CD4-positive, alpha-beta T cell (primary cell): ENCODE measurements around the gene C4orf54. TPM values are rescaled to one million over a fixed set of nuclear protein-coding genes. Genes with fewer than 3 reads are reported as not detected.

ENCODE experiments used
- ATAC-seq: fragments of 200-7000 bp; cut with Tn5 transposase; one replicate; pipeline ENCODE4 v1.10.0; 2022; ENCODE audit warnings: mild to moderate bottlenecking; ENCODE audit not compliant: poor library complexity
- CTCF ChIA-PET: fragments of 350-600 bp; sonication (Branson Sonifier 250); formaldehyde crosslinking; loops from one replicate; lab custom pipeline; 2021; ENCODE audit warnings: antibody characterized with exemption, inconsistent platforms; lab: Charles Lee
- POLR2A ChIA-PET: fragments of 350-600 bp; sonication (Branson Sonifier 250); formaldehyde crosslinking; loops from one replicate; lab custom pipeline; 2021; ENCODE audit warnings: antibody characterized with exemption, inconsistent platforms; lab: Charles Lee
- DNase-seq, 14 experiments: peaks; one replicate each; pipeline ENCODE4 v3.0.0-alpha.2; 2013 to 2020; ENCODE audit warnings: mixed read lengths in 2 of 14
- H3K27ac ChIP-seq, 2 donors: one replicate each; pipeline versions ENCODE4 v1.5.1 to v1.7.0; 2013; ENCODE audit warnings: low read length in 2 of 2, low read depth in 1 of 2, mild to moderate bottlenecking in 1 of 2
- H3K27me3 ChIP-seq, 2 experiments: 1 replicate in 1 of 2; 2 replicates in 1 of 2; pipeline versions ENCODE4 v1.6.1 to v1.7.0; 2013; ENCODE audit warnings: low read length in 2 of 2, control low read depth in 1 of 2, mild to moderate bottlenecking in 1 of 2, moderate library complexity in 1 of 2; ENCODE audit not compliant: insufficient read depth in 2 of 2, control insufficient read depth in 1 of 2
- H3K36me3 ChIP-seq: one replicate; pipeline ENCODE4 v1.6.1; 2013; ENCODE audit warnings: low read length, control low read depth; ENCODE audit not compliant: insufficient read depth
- H3K4me1 ChIP-seq: one replicate; pipeline ENCODE4 v1.6.1; 2013; ENCODE audit warnings: low read length, control low read depth; ENCODE audit not compliant: insufficient read depth
- H3K4me3 ChIP-seq: one replicate; pipeline ENCODE4 v1.5.1; 2013; ENCODE audit warnings: mild to moderate bottlenecking, low read length, moderate library complexity
- H3K9me3 ChIP-seq, 2 experiments: 1 replicate in 1 of 2; 2 replicates in 1 of 2; pipeline versions ENCODE4 v1.6.1 to v1.7.0; 2013; ENCODE audit warnings: low read length in 2 of 2, mild to moderate bottlenecking in 2 of 2, control low read depth in 1 of 2, moderate library complexity in 1 of 2; ENCODE audit not compliant: control insufficient read depth in 1 of 2, insufficient read depth in 1 of 2
- H3K27ac Mint-ChIP-seq: one replicate; pipeline ENCODE4 v1.8.0; 2020; ENCODE audit warnings: mixed read lengths
- H3K27me3 Mint-ChIP-seq: one replicate; pipeline ENCODE4 v1.8.0; 2021; ENCODE audit warnings: mixed read lengths
- H3K36me3 Mint-ChIP-seq: one replicate; pipeline ENCODE4 v1.8.0; 2021; ENCODE audit warnings: low read depth, mixed read lengths
- H3K4me1 Mint-ChIP-seq: one replicate; pipeline ENCODE4 v1.8.0; 2021; ENCODE audit warnings: low read depth, mixed read lengths
- H3K4me3 Mint-ChIP-seq: one replicate; pipeline ENCODE4 v1.8.0; 2020; ENCODE audit warnings: mild to moderate bottlenecking, mixed read lengths
- H3K9me3 Mint-ChIP-seq: one replicate; pipeline ENCODE4 v1.8.0; 2020; ENCODE audit warnings: mixed read lengths
- CTCF ChIP-seq: fragments of 200-600 bp; IDR thresholded peaks from one replicate; pipeline ENCODE4 v1.8.0; 2022; ENCODE audit warnings: antibody characterized with exemption, mild to moderate bottlenecking
- intact Hi-C, 2 experiments: fragments of 100-400 bp; cut with DNase I in 1 of 2; cut with micrococcal nuclease in 1 of 2; formaldehyde crosslinking; loops; one replicate each; pipeline versions ENCODE4 v1.15.1 to v1.9.0; 2023 to 2025; cut with DNase I, micrococcal nuclease
- total RNA-seq, 174 experiments: library from RNA in 2 of 174; stranded (reverse) in 2 of 174; gene quantifications; one replicate each; pipeline ENCODE4 v1.2.3 and lab custom pipeline; 2021 to 2026

C4orf54 gene
- total RNA-seq, 2 experiments from 2014 or later: not detected

- Histone ChIP-seq H3K36me3 (no peaks in the 10 kb centered on the region), H3K4me3 (no peak overlapping the region), H3K27me3 (no peaks in the 10 kb centered on the region), H3K4me1 (no peaks in the 10 kb centered on the region), H3K9me3 (peaks cover 0 to 11% of the 10 kb centered on the region in 2 experiments), H3K27ac (no peak overlapping the region)
- CTCF ChIA-PET: interaction anchor here (0.6 kb wide), 1 partner anchor 68 kb away, joined by 4 read pairs; no protein-coding TSS in a partner anchor
- POLR2A ChIA-PET: no interaction called here
- TF ChIP-seq CTCF: no peak
- ATAC-seq (no peak), DNase-seq (no peak)
- Mint-ChIP-seq H3K36me3 (no peaks in the 10 kb centered on the region), H3K4me3 (no peak overlapping the region), H3K27ac (no peak overlapping the region), H3K9me3 (no peaks in the 10 kb centered on the region), H3K4me1 (no peaks in the 10 kb centered on the region), H3K27me3 (peaks cover under 1% of the 10 kb centered on the region)
- intact Hi-C loops: no loop called here
Observed at GRCh38 chr4:99648321-99648720, 9.3 kb downstream of the C4orf54 start.

- intact Hi-C loops: no loop called here
- ChIA-PET POLR2A (no interaction called here), CTCF (no interaction called here)
- Histone ChIP-seq H3K9me3 (peaks cover 0 to 4% of the 10 kb centered on the region in 2 experiments), H3K4me3 (no peak overlapping the region), H3K27ac (no peak overlapping the region), H3K36me3 (no peaks in the 10 kb centered on the region), H3K27me3 (no peaks in the 10 kb centered on the region), H3K4me1 (no peaks in the 10 kb centered on the region)
- Mint-ChIP-seq H3K27ac (no peak overlapping the region), H3K4me1 (no peaks in the 10 kb centered on the region), H3K4me3 (no peak overlapping the region), H3K9me3 (no peaks in the 10 kb centered on the region), H3K36me3 (no peaks in the 10 kb centered on the region), H3K27me3 (peaks cover 8% of the 10 kb centered on the region)
- TF ChIP-seq CTCF: no peak
- no peak for ATAC-seq
- no peak for DNase-seq
Observed at GRCh38 chr4:99647071-99647470, 10.6 kb downstream of the C4orf54 start.

GRCh38 chr4:99645638-99646037 lies 12.0 kb downstream of the C4orf54 start:
- H3K9me3 ChIP-seq: no peaks in the 10 kb centered on the region
- H3K9me3 Mint-ChIP-seq: no peaks in the 10 kb centered on the region
- no peak overlapping the region for H3K4me3 ChIP-seq
- no peak overlapping the region for H3K27ac ChIP-seq
- intact Hi-C loops: no loop called here
- H3K36me3 Mint-ChIP-seq: no peaks in the 10 kb centered on the region
- POLR2A ChIA-PET: no interaction called here
- H3K27ac Mint-ChIP-seq: no peak overlapping the region
- no peaks in the 10 kb centered on the region for H3K36me3 ChIP-seq
- no peak overlapping the region for H3K4me3 Mint-ChIP-seq
- H3K4me1 Mint-ChIP-seq: no peaks in the 10 kb centered on the region
- peaks cover 9% of the 10 kb centered on the region for H3K27me3 Mint-ChIP-seq
- no peak for ATAC-seq
- H3K27me3 ChIP-seq: no peaks in the 10 kb centered on the region
- DNase-seq: no peak
- no peaks in the 10 kb centered on the region for H3K4me1 ChIP-seq
- CTCF ChIA-PET: no interaction called here
- TF ChIP-seq CTCF: no peak
